GM10847 (cell line): ENCODE results near the gene MCHR2.

ENCODE experiments used
- POLR2A ChIP-seq: IDR thresholded peaks from 2 replicates; pipeline ENCODE4 v1.6.1; 2011; ENCODE audit not compliant: insufficient read length; ENCODE audit errors: extremely low read depth

MCHR2 gene, protein sequence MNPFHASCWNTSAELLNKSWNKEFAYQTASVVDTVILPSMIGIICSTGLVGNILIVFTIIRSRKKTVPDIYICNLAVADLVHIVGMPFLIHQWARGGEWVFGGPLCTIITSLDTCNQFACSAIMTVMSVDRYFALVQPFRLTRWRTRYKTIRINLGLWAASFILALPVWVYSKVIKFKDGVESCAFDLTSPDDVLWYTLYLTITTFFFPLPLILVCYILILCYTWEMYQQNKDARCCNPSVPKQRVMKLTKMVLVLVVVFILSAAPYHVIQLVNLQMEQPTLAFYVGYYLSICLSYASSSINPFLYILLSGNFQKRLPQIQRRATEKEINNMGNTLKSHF

DNA sequence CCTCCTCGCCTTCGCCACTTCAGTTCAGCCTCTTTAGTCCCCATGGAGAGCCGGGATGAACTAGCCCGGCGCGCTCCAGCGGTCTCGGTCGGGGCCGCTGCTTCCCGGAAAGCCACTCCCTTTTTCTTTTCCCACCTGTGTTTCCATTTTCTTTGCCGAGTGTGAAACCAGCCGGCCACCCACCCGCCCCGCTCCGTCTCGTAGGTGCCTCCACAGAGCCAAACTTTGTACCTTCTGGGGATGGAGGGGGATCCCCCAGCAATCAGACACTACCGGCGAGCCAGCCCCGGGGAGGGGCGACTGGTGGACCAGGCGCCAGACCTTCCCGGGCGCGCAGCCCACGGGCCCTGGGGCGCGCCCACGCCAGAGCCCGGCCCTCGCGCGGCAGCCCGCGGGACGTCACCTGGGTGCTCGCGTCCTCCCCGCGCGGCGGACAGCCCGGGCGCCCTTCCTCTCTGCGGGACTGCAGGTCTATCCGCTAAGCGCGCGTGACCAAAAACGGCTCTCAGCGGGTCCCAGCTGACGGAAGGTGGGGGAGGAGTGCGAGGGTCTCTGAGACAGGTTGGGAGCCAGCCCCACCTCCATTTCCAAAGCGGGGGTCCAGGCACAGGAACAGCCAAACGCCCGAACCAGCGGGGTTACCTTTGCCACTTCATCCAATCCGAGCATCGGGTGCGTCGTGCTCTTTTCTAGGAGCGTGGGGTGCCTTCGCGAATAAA is at the start of gene MCHR2:
TSS of gene MCHR2 (minus strand) at position 691 of the 719 bp plus-strand sequence. CDS start 38,076 bp downstream, outside the sequence.
- no peak for TF ChIP-seq POLR2A

DNA sequence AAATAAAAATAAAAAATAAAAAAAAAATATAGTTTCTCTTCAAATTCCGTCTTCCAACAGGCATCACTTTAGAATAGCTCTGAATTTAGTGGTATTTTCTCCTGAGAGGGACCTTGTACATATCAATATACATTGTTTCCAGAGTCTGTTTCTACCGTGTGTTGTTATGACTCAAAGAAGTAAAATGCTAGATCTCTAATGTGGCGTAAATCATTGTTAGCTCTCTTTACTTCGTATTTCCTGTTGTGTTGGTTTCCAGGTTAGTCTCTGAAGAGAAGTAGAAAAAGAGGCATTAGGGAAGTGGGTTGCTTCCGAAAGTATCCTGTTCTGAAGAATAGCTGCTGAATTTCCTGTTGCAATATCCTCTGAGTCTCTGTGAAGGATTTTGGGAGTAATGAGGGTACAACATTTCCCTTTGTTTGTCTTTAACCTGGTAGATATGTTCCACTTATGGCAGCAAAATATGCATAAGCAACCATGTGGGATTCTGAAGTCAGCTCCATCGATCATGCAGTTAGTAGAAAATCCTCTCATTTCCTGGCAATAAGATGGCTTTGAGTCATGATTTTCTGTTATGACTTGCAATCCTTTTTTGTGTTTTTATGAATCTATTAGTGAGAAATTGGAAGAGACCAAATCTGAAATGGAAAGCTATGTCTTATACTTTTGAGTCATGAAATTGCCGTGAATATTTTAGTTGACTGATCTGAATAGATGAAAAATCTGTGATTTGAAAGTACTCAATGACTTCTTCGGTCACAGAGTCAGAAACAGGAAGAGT is 42.0 kb upstream of the MCHR2 start:
- no peak for TF ChIP-seq POLR2A

DNA sequence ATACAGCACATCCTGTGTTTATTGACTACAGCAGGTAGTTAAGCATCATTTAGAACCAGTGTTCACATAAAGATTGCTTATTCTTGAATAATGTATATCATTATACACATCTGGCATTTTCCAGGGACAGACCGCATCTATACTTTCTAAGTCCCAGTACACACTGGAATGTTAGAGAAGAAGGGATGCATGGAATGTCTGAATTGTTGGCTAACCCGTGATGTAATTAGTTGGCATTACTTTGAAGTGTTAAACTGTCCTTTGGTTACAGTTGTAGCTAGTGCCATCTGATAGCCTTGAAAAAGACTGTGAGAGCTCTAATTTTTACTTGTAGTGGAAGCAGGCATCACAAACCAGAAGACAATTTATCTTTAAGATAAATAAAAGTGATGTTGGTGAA is 29.8 kb upstream of the MCHR2 start:
- no peak for TF ChIP-seq POLR2A

DNA sequence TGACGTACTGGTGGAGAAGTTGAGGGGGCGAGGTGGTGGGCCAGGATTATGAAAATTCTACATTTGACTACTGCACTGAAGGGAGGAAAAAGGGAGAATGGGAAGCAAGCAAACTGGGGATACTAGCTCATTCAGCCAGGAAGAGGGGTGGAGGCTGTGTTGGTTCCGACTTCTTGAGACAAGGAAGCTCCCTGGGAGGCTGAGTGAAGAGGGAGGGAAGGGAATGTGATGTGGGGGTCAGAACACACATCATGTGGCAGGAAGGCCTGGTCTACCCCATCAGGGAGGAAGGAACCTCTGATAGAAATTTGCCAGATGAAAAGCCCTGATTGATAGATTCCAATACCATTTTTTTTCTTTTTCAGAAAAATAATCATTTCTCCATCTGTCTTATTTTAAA is 28.8 kb upstream of the MCHR2 start:
- TF ChIP-seq POLR2A, result no peak

DNA sequence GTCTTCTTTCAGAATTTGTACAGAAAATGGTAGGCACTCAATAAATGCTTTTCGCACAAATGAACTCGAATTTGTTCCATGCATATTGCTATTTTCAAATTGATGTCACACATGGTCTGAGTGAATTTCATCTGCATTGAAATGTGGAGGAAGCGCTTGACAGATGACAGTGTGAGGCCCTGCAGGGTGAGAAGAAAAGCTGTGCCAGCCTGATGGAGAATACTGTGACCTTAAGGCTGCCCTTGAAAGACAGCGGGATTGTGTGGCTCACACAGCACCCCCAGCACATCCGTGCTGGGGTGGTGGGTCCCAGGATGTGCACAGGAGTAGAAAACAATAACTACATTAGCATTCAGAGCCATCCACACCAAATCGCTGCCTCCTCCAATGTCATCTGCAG is 14.8 kb upstream of the MCHR2 start:
- no peak for TF ChIP-seq POLR2A

DNA sequence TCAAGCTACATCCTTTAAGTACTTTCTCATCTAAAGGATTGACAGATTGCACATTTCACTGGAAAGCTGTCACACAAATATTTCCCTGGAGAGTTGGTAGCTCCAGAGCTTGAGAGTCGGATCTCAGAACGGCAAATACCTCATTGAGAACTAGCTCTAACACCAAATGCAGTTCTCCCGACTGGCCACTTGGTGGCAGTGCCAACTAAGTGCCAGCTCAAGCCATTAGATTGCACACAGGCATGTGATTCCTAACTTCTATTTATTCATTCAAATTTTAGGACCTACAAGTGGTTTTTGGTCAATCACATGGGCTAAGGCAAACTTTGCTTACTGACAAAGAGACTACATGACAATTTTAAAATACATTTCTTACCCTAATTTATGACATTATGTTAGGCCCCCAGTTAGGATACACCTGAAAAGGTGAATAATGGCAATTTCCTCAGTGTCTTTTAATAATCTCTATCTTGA is 7.9 kb upstream of the MCHR2 start:
- no peak for TF ChIP-seq POLR2A

DNA sequence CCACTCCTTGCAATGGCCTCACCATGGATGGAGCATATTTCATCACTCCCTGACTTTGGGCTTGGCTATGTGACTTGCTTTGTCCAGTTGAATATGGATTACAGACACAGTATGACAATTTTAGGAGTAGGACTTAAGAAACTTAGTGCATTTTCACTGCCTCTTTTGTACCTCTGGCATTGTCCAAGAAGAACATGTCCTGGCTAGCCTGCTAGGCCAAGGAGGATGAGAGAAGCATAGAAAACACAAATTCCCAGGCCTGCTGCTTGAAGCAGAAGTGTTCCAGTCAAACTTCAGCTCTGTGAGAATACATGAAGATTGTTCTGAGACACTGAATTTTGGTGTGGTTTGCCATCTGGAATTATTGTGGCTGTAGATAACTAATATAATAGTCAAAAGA is 3.1 kb upstream of the MCHR2 start:
- TF ChIP-seq POLR2A, result no peak

DNA sequence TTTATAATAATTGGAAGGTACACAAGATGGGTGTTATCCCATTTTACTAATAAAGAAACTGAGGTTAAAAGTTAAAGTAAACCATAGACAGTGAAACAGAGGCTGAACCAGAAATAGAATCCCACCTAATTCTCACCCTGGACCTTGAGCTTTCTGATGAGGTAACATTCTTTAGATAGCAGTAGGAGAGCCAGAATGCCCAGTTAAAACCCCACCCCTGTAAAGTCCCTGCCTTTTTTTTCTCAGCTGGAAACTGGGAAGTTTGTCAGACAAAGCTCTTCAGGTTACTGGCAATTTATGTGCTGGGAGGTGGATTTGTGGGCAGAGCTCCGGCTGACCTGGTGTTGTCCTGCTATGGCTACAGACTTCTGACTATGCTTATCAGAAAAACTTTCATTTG is 1.9 kb upstream of the MCHR2 start:
- TF ChIP-seq POLR2A, result no peak

DNA sequence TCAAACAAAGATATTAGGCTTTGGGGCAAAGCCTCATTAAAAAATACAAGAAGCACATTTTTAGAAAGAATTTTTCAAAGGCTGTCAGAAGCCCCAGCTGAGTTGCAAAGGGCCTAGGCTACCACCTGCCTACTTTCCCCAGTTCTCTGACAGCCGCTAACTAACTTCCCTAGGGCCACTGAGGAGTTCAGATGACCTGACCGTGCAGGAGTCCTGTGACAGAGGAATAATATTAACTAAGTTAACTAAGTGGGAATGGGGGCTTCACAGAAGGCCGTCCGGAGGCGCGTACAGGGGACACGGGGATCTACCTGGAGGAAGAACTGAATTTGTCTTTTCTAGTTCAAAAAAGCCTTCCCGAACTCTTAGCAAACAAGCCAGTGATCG is 884 bp downstream of the MCHR2 start:
- TF ChIP-seq POLR2A, result no peak

DNA sequence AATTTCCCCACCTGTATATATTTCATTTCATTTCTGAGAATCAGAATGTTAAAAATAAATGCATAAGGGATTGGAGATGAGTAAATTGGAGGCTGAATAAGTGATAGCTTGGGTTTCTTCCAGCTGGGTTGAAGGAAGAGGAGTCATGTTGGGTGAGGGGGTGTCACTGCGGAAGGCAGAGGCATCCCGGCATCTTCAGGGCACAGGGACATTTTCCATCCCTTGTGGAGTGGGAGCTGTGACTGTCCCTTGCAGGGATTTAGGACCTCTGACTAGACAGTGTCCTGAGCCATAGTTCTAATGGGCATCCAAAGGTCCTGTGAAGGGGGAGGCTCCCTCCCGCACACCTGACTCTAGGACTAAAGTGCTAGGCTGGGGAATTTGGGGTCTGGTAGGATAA is 2.1 kb downstream of the MCHR2 start:
- no peak for TF ChIP-seq POLR2A

DNA sequence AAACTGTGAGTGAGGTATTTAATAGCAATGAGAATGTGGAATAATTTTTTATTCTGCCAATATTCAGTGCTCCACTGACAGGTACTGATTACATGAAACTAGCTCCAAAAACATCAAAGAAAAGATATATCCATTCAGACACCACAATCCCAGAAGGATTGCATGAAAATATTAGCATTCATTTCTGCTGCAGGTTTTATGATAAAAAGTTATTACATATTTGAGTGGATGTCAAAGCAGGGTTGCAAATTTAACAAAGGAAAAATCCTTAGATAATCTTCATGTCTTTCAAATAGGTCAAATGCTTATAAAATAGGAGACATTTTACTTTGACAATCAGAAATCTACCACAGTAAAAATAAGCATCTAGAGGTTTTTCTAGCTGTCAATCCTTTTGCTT is 13.3 kb downstream of the MCHR2 start:
- no peak for TF ChIP-seq POLR2A

DNA sequence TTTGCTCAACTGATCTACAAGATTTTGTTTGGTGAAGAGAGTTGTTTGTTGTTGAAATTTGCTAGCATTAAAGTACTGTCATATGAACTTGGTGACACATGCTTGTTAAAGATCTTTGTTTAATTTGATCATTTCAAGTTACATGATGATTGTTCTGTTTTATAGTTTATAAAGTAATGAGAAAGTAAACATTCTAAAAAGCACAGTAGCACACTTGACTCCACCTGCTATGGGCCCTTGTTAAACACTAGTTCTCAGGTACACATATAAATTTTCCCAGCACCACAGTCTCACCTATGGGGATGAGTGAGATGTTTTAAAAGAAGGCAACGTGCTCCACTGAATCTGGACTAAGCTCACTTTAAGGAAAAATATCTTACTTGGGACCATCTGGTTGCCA is 14.1 kb downstream of the MCHR2 start:
- no peak for TF ChIP-seq POLR2A

DNA sequence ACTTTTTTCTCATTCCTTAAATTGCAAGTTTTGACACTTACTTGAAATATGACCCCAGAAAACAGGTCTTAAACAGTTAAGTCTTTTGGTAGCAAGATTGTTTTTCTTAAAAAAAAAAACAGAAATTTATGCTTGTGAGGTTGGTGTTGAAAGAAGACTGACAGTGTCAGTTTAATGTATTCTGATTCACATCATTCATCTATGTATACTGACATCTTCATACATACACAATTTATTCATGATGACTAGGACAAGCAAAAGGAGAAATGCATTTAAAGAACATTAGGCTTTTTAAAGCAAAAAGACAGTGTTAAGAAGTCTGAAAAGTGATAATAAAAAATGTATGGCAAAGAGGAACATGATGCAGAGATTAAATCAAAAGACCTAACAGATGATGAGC is 27.0 kb downstream of the MCHR2 start:
- TF ChIP-seq POLR2A, result no peak

DNA sequence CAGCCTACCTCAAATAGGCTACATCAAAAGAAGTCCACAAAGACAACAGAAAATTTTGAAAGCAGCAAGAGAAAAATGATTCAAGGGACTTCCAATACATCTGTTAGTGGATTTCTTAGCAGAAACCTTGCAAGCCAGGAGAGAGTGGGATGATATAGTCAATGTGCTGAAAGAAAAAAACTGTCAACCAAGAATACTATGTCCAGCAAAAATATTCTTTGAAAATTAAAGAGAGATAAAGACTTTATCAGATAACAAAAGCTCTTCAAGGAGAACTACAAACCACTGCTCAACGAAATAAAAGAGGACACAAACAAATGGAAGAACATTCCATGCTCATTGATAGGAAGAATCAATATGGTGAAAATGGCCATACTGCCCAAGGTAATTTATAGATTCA is 34.0 kb downstream of the MCHR2 start:
- TF ChIP-seq POLR2A, result no peak

DNA sequence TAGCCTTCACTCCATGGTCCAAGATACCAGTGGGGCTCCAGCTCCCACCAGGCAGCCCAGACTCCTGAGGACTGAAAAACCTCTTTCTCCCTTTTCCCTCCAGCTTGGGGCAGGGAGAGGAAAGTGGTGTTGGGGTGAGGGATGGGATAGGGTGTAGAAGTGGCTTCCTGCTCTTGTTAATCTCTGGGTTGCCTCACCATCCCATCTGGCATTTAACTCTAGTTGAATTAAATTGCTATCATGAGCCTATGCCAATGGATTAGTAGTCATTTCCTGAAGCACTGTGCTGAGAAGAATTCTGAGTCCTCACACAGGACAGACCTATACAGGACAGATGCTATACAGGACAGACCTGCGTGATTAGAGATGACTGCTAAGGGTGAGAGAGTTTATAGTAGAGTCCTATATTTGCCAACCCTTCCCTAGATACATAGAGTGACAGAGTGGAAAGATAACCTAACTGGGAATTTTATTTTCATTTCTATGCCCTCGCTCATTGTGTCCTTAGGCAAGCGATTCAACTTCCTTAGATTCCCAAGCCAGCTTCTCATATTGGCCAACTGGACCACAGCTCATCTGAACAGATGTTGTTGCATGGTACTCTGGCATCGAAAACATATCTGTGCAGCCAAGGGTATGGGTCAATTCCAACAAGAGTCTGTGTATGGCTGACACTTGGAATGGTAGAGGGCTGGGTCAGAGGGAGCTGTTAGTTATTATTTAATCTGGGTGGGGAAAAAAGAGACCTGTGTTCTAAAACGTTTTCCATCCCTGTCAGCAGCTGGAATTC is 42.8 kb downstream of the MCHR2 start:
- no peak for TF ChIP-seq POLR2A
